MM.1S (cell line): ENCODE results near the gene SH2D1B.
"Not testable (repeated sequence)": the region's sequence is repeated elsewhere in the genome, so short reads cannot be mapped to it uniquely, and the experiment has no call there.

Experiments used
- DNase-seq: peaks from one replicate; pipeline ENCODE4 v3.0.0-alpha.2; 2015
- H2AFZ ChIP-seq: fragments of 300-600 bp; sonication (generic); 2 replicates; pipeline ENCODE4 v1.6.0; 2016; ENCODE audit warnings: antibody characterized with exemption, low read length
- H3F3A ChIP-seq: fragments of 300-600 bp; sonication (generic); 2 replicates; pipeline ENCODE4 v1.6.1; 2016; ENCODE audit warnings: mild to moderate bottlenecking, antibody characterized with exemption, low read length, moderate library complexity, mixed read lengths; ENCODE audit not compliant: insufficient read depth
- H3K27ac ChIP-seq: fragments of 300-600 bp; sonication (generic); 2 replicates; pipeline ENCODE4 v1.5.1; 2016; ENCODE audit warnings: mild to moderate bottlenecking, low read length
- H3K27me3 ChIP-seq: fragments of 300-600 bp; sonication (generic); replicated peaks from 2 replicates; pipeline ENCODE4 v1.6.0; 2016; ENCODE audit warnings: low read length; ENCODE audit not compliant: insufficient read depth
- H3K36me3 ChIP-seq: fragments of 300-600 bp; sonication (generic); replicated peaks from 2 replicates; pipeline ENCODE4 v1.6.1; 2016; ENCODE audit warnings: mild to moderate bottlenecking, low read length, mixed read lengths; ENCODE audit not compliant: insufficient read depth
- H3K4me1 ChIP-seq: fragments of 300-600 bp; sonication (generic); 2 replicates; pipeline ENCODE4 v1.6.1; 2016; ENCODE audit warnings: low read length, mixed read lengths
- H3K4me2 ChIP-seq: fragments of 300-600 bp; sonication (generic); 2 replicates; pipeline ENCODE4 v1.6.0; 2016; ENCODE audit warnings: low read depth, low read length
- H3K4me3 ChIP-seq: fragments of 300-600 bp; sonication (generic); 2 replicates; pipeline ENCODE4 v1.5.1; 2016; ENCODE audit warnings: low read length, mixed read lengths
- H3K79me2 ChIP-seq: fragments of 300-600 bp; sonication (generic); 2 replicates; pipeline ENCODE4 v1.6.1; 2016; ENCODE audit warnings: mixed run types, low read length, mixed read lengths
- H3K9ac ChIP-seq: fragments of 300-600 bp; sonication (generic); 2 replicates; pipeline ENCODE4 v1.6.1; 2016; ENCODE audit warnings: low read length, mixed read lengths
- H3K9me2 ChIP-seq: fragments of 300-600 bp; sonication (generic); replicated peaks from 2 replicates; pipeline ENCODE4 v1.6.1; 2016; ENCODE audit warnings: mild to moderate bottlenecking, low read length, mixed read lengths; ENCODE audit not compliant: insufficient read depth
- H3K9me3 ChIP-seq: fragments of 300-600 bp; sonication (generic); replicated peaks from 2 replicates; pipeline ENCODE4 v1.6.1; 2016; ENCODE audit warnings: mild to moderate bottlenecking, low read length, mixed read lengths; ENCODE audit not compliant: insufficient read depth
- H4K20me1 ChIP-seq: fragments of 300-600 bp; sonication (generic); 2 replicates; pipeline ENCODE4 v1.6.1; 2016; ENCODE audit warnings: mild to moderate bottlenecking, low read length, moderate library complexity, mixed read lengths; ENCODE audit not compliant: insufficient read depth
- CTCF ChIP-seq: fragments of 300-600 bp; sonication (generic); IDR thresholded peaks from 2 replicates; pipeline ENCODE4 v1.5.1; 2016; ENCODE audit warnings: antibody characterized with exemption, low read length, mixed read lengths
- EZH2 ChIP-seq: fragments of 300-600 bp; sonication (generic); optimal IDR thresholded peaks from 2 replicates; pipeline ENCODE3; 2017; ENCODE audit warnings: low read depth, mild to moderate bottlenecking, antibody characterized with exemption, low read length, mixed read lengths
- EZH2phosphoT487 ChIP-seq: fragments of 300-600 bp; sonication (generic); IDR thresholded peaks from 2 replicates; pipeline ENCODE4 v1.6.1; 2018; ENCODE audit warnings: antibody characterized with exemption, low read length

The SH2D1B gene

GRCh38 chr1:162422662-162423375 is 10.9 kb upstream of the SH2D1B start:
- H2AFZ ChIP-seq: no peak overlapping the region
- H3K27ac ChIP-seq: no peak overlapping the region
- no peaks in the 10 kb centered on the region for H3K27me3 ChIP-seq
- H3F3A ChIP-seq: no peaks in the 10 kb centered on the region
- no peak overlapping the region for H3K4me3 ChIP-seq
- DNase-seq: no peak
- no peak for TF ChIP-seq EZH2phosphoT487
- TF ChIP-seq CTCF: no peak
- no peak for TF ChIP-seq EZH2
- no peaks in the 10 kb centered on the region for H3K36me3 ChIP-seq
- H4K20me1 ChIP-seq: no peaks in the 10 kb centered on the region
- H3K4me1 ChIP-seq: peaks cover 13% of the 10 kb centered on the region
- no peaks in the 10 kb centered on the region for H3K79me2 ChIP-seq
- no peaks in the 10 kb centered on the region for H3K9me3 ChIP-seq
- no peaks in the 10 kb centered on the region for H3K9me2 ChIP-seq
- no peak overlapping the region for H3K4me2 ChIP-seq
- no peak overlapping the region for H3K9ac ChIP-seq

GRCh38 chr1:162421258-162422164 is 9.6 kb upstream of the SH2D1B start:
- no peaks in the 10 kb centered on the region for H3K9me2 ChIP-seq
- no peaks in the 10 kb centered on the region for H4K20me1 ChIP-seq
- no peak for TF ChIP-seq EZH2
- no peak for TF ChIP-seq CTCF
- no peak overlapping the region for H3K27ac ChIP-seq
- peak overlapping the region; percentile 42 for H3K4me2 ChIP-seq
- H3K9me3 ChIP-seq: no peaks in the 10 kb centered on the region
- DNase-seq: peak; percentile 35
- H3F3A ChIP-seq: no peaks in the 10 kb centered on the region
- H2AFZ ChIP-seq: peak overlapping the region; percentile 60
- no peaks in the 10 kb centered on the region for H3K36me3 ChIP-seq
- H3K9ac ChIP-seq: no peak overlapping the region
- H3K4me3 ChIP-seq: 0 out of 2 replicates have a peak overlapping the region, but pooled peaks have one; percentile 10
- peaks cover 13% of the 10 kb centered on the region for H3K4me1 ChIP-seq
- H3K27me3 ChIP-seq: no peaks in the 10 kb centered on the region
- H3K79me2 ChIP-seq: no peaks in the 10 kb centered on the region

- Histone ChIP-seq H3K4me2 (no peak overlapping the region), H3K9ac (no peak overlapping the region), H3K36me3 (no peaks in the 10 kb centered on the region), H2AFZ (no peak overlapping the region), H3K4me1 (peaks cover 13% of the 10 kb centered on the region), H3K4me3 (no peak overlapping the region), H3K27ac (no peak overlapping the region), H3K9me3 (no peaks in the 10 kb centered on the region), H3K9me2 (no peaks in the 10 kb centered on the region), H3K79me2 (no peaks in the 10 kb centered on the region), H3K27me3 (no peaks in the 10 kb centered on the region), H4K20me1 (no peaks in the 10 kb centered on the region), H3F3A (no peaks in the 10 kb centered on the region)
- no peak for TF ChIP-seq CTCF
- TF ChIP-seq EZH2phosphoT487: no peak
- TF ChIP-seq EZH2: no peak
- DNase-seq: no peak
These were observed 8.2 kb upstream of the SH2D1B start for GRCh38 chr1:162420120-162420519.

- not testable (repeated sequence) for H4K20me1 ChIP-seq, H3K79me2 ChIP-seq, H3K9me3 ChIP-seq, H3K9ac ChIP-seq, H3K9me2 ChIP-seq, H3K4me3 ChIP-seq, H3K27ac ChIP-seq, H3K4me2 ChIP-seq, H3K36me3 ChIP-seq, H3F3A ChIP-seq, H2AFZ ChIP-seq, H3K27me3 ChIP-seq, DNase-seq
- H3K4me1 ChIP-seq: peaks cover 13% of the 10 kb centered on the region
These were observed 7.6 kb upstream of the SH2D1B start for GRCh38 chr1:162419450-162419931.

GRCh38 chr1:162418584-162418983 is 6.6 kb upstream of the SH2D1B start:
- DNase-seq, H3K27me3 ChIP-seq, H2AFZ ChIP-seq: not testable (repeated sequence)

More at GRCh38 chr1:162418584-162418983, 6.6 kb upstream of the SH2D1B start:
- H3F3A ChIP-seq, H3K9me2 ChIP-seq, H3K27ac ChIP-seq, H3K4me2 ChIP-seq, H3K79me2 ChIP-seq, H4K20me1 ChIP-seq, H3K9ac ChIP-seq, H3K36me3 ChIP-seq, H3K4me3 ChIP-seq, H3K9me3 ChIP-seq: not testable (repeated sequence)
- H3K4me1 ChIP-seq: peaks cover 13% of the 10 kb centered on the region
